ENCODE measurements around the gene ROR1. TPM values are rescaled to one million over a fixed set of nuclear protein-coding genes. Genes with fewer than 3 reads are reported as not detected.

Gene ROR1
- polyA plus RNA-seq, 1 of the 3 experiments (the other 2 are of a cell fraction) = 4.0 TPM

DNA sequence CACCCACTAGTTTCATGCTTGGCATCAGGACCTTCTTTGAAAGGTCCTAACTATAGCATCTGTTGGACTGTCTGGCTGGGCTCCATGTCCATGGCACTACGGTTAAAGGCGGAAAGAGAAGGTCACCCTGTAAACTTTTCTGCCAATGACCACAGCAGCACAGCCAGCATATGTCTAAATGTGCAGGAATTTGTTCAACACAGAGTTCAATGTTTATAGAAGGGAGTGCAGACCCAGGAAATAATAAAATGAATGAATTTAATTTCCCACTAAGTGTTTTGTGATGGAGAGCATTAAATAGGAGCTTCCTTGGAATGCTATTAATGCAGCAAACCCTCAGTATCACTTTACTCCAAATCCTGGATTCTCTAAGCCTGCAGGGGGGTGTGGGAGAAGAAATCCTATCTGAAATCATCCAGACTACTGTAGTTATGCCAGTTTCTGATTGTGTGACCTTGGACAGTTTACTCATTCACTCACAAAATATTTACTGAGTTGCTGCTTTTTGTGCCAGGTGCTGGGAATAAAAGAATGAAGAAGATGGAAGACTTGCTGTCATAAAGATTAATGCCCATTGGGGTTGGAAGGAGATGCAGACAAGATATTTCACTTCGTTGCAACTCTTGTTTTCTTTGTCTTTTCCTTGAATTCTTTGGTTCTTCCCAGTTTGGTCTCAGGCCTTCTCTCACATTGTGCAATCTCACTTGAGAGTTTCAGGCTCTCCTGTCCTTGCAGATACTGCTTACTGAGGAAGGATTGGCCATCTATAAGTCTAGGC is 195.0 kb downstream of the ROR1 start:
- H3K9me3 ChIP-seq = no peaks in the 10 kb centered on the region
- no peaks in the 10 kb centered on the region for H4K20me1 ChIP-seq (ENCODE audit: insufficient read depth)
- H3K9ac ChIP-seq = no peak overlapping the region
- H3K36me3 ChIP-seq (replicated peaks in 1 of 2; ENCODE audit: control insufficient read depth in 1 of 2, insufficient read depth in 2 of 2, low read length in 1 of 2) = no peaks in the 10 kb centered on the region
- 75% methylated on average over 3 of the region's 3 CpGs for WGBS (ENCODE audit: low lambda C conversion rate)
- peak overlapping the region in 1 of 2 experiments; percentile 56; a peak in 3 of 4 replicates for H3K27ac ChIP-seq (ENCODE audit: low read depth in 2 of 2, low read length in 1 of 2)
- POLR2A ChIA-PET = no interaction called here
- H3K4me2 ChIP-seq = no peak overlapping the region
- H3F3A ChIP-seq (replicated peaks; ENCODE audit: insufficient read depth) = peaks cover 10% of the 10 kb centered on the region
- DNase-seq = no peak
- no peaks in the 10 kb centered on the region for H3K27me3 ChIP-seq (ENCODE audit: insufficient read depth)
- TF ChIP-seq TEAD4 (IDR thresholded peaks at IDR 0.05; ENCODE audit: borderline replicate concordance, insufficient read depth) (0 out of 2 replicates have a peak, but pooled peaks have one; percentile 25), FOXM1 (IDR thresholded peaks at IDR 0.05; ENCODE audit: low read depth) (no peak), TCF12 (IDR thresholded peaks at IDR 0.05) (peak; percentile 54), FOSL2 (IDR thresholded peaks at IDR 0.05; ENCODE audit: borderline replicate concordance, low read depth) (0 out of 2 replicates have a peak, but pooled peaks have one; percentile 4), EP300 (IDR thresholded peaks at IDR 0.05; ENCODE audit: borderline replicate concordance in 1 of 2, low read depth in 1 of 2, low read length in 1 of 2) (peak in 1 of 2 experiments; percentile 44; a peak in 1 of 4 replicates), POLR2AphosphoS5 (IDR thresholded peaks at IDR 0.05; ENCODE audit: low read depth, low read length) (no peak), RXRA (IDR thresholded peaks at IDR 0.05; ENCODE audit: borderline replicate concordance, low read depth) (0 out of 2 replicates have a peak, but pooled peaks have one; percentile 40), NFIC (IDR thresholded peaks at IDR 0.05; ENCODE audit: borderline replicate concordance) (peak; percentile 3; the same call in 1 of the 2 replicates), FOXJ3 (CRISPR knock-in tag; IDR thresholded peaks at IDR 0.05) (no peak), USF2 (IDR thresholded peaks at IDR 0.05; ENCODE audit: borderline replicate concordance, low read depth, low read length) (no peak), JUND (IDR thresholded peaks at IDR 0.05) (0 out of 2 replicates have a peak, but pooled peaks have one; percentile 4)
- TF ChIP-seq, protein P1, sequence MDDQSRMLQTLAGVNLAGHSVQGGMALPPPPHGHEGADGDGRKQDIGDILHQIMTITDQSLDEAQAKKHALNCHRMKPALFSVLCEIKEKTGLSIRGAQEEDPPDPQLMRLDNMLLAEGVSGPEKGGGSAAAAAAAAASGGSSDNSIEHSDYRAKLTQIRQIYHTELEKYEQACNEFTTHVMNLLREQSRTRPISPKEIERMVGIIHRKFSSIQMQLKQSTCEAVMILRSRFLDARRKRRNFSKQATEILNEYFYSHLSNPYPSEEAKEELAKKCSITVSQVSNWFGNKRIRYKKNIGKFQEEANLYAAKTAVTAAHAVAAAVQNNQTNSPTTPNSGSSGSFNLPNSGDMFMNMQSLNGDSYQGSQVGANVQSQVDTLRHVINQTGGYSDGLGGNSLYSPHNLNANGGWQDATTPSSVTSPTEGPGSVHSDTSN (IDR thresholded peaks at IDR 0.05) = peak; percentile 57
- peaks cover 0 to 18% of the 10 kb centered on the region in 2 experiments; a peak in 2 of 4 replicates for H3K4me1 ChIP-seq (ENCODE audit: control insufficient read depth in 1 of 2, insufficient read depth in 2 of 2, low read depth in 1 of 2, low read length in 1 of 2)
- H3K4me3 ChIP-seq (ENCODE audit: low read depth in 2 of 2, low read length in 1 of 2) = no peak overlapping the region
- CTCF ChIA-PET = no interaction called here
- H3K9me2 ChIP-seq = no peaks in the 10 kb centered on the region
- no peaks in the 10 kb centered on the region for H3K79me2 ChIP-seq (ENCODE audit: insufficient read depth)
- no peak overlapping the region for H2AFZ ChIP-seq (ENCODE audit: low read depth)

DNA sequence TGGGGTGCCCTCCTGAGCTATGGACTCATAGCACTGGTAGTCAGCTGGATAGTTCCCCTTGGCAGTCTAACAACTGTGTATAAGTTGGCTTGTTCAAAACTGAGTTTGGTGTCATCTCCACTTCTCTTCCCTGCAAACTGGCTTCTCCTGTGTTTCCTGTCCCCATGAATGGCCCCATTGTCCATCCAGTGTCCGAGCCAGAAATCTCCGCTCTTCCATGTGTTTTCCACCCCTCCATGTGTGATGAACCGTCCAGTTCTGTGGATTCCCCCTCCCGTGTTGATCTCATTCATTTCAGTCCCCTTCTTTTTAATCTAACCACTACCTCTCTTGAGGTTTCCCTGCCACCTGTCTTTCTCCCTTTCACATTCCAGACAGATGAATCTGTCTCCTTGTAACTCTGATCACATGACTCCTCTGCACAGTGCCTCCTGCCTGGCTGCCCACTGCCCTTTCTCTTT is 195.7 kb downstream of the ROR1 start:
- no peaks in the 10 kb centered on the region for H3K27me3 ChIP-seq (ENCODE audit: insufficient read depth)
- no peak overlapping the region for H2AFZ ChIP-seq (ENCODE audit: low read depth)
- no peak overlapping the region for H3K9ac ChIP-seq
- H3K27ac ChIP-seq (ENCODE audit: low read depth in 2 of 2, low read length in 1 of 2) = peak overlapping the region in 1 of 2 experiments; percentile 56; a peak in 1 of 4 replicates
- peaks cover 0 to 18% of the 10 kb centered on the region in 2 experiments; a peak in 2 of 4 replicates for H3K4me1 ChIP-seq (ENCODE audit: control insufficient read depth in 1 of 2, insufficient read depth in 2 of 2, low read depth in 1 of 2, low read length in 1 of 2)
- DNase-seq = no peak
- no peak overlapping the region for H3K4me2 ChIP-seq
- CTCF ChIA-PET = no interaction called here
- no peaks in the 10 kb centered on the region for H4K20me1 ChIP-seq (ENCODE audit: insufficient read depth)
- H3K9me3 ChIP-seq = no peaks in the 10 kb centered on the region
- no peaks in the 10 kb centered on the region for H3K9me2 ChIP-seq
- 76% methylated on average over 4 of the region's 4 CpGs for WGBS (ENCODE audit: low lambda C conversion rate)
- POLR2A ChIA-PET = no interaction called here
- H3K36me3 ChIP-seq (replicated peaks in 1 of 2; ENCODE audit: control insufficient read depth in 1 of 2, insufficient read depth in 2 of 2, low read length in 1 of 2) = no peaks in the 10 kb centered on the region
- no peak overlapping the region for H3K4me3 ChIP-seq (ENCODE audit: low read depth in 2 of 2, low read length in 1 of 2)
- no peaks in the 10 kb centered on the region for H3K79me2 ChIP-seq (ENCODE audit: insufficient read depth)
- peaks cover 10% of the 10 kb centered on the region for H3F3A ChIP-seq (replicated peaks; ENCODE audit: insufficient read depth)
- TF ChIP-seq GATA2 (CRISPR knock-in tag; IDR thresholded peaks at IDR 0.05) = no peak
- TF ChIP-seq SIN3A (IDR thresholded peaks at IDR 0.05; ENCODE audit: borderline replicate concordance, low read depth, low read length) = no peak
- no peak for TF ChIP-seq POLR2AphosphoS5 (IDR thresholded peaks at IDR 0.05; ENCODE audit: low read depth, low read length)
- no peak for TF ChIP-seq IRF3 (IDR thresholded peaks at IDR 0.05; ENCODE audit: low read depth, low read length)
- no peak for TF ChIP-seq GABPA (IDR thresholded peaks at IDR 0.05; ENCODE audit: low read depth)
- TF ChIP-seq MXI1 (IDR thresholded peaks at IDR 0.05; ENCODE audit: low read depth, low read length) = no peak
- TF ChIP-seq ELF1 (IDR thresholded peaks at IDR 0.05) = no peak
- no peak for TF ChIP-seq SMC3 (IDR thresholded peaks at IDR 0.05; ENCODE audit: low read depth, low read length)
- TF ChIP-seq, protein P2, sequence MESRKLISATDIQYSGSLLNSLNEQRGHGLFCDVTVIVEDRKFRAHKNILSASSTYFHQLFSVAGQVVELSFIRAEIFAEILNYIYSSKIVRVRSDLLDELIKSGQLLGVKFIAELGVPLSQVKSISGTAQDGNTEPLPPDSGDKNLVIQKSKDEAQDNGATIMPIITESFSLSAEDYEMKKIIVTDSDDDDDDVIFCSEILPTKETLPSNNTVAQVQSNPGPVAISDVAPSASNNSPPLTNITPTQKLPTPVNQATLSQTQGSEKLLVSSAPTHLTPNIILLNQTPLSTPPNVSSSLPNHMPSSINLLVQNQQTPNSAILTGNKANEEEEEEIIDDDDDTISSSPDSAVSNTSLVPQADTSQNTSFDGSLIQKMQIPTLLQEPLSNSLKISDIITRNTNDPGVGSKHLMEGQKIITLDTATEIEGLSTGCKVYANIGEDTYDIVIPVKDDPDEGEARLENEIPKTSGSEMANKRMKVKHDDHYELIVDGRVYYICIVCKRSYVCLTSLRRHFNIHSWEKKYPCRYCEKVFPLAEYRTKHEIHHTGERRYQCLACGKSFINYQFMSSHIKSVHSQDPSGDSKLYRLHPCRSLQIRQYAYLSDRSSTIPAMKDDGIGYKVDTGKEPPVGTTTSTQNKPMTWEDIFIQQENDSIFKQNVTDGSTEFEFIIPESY (IDR thresholded peaks at IDR 0.05; ENCODE audit: borderline replicate concordance, low read depth) = no peak
- TF ChIP-seq CHD2 (IDR thresholded peaks at IDR 0.05; ENCODE audit: low read length, partially characterized antibody) = no peak
